C4-2B (cell line): ENCODE measurements around the gene TSG101.

Experiments
- CTCF ChIP-seq: fragments of 450-650 bp; conservative IDR thresholded peaks from 2 replicates; pipeline ENCODE4 v1.5.1; 2017; ENCODE audit warnings: mild to moderate bottlenecking
- ZFX ChIP-seq: fragments of 450-650 bp; IDR thresholded peaks from 2 replicates; pipeline ENCODE4 v1.6.1; 2017

- TF ChIP-seq CTCF, result no peak
- TF ChIP-seq ZFX, result no peak
Observed at GRCh38 chr11:18524248-18524647, 2.5 kb downstream of the TSG101 start.
